Hematopoietic multipotent progenitor cell treated with erythropoietin and hydrocortisone succinate and interleukin-3 and kit ligand, for 6 days (in vitro differentiated cells): ENCODE data around the gene ELP4.
"Not testable (repeated sequence)": the region's sequence is repeated elsewhere in the genome, so short reads cannot be mapped to it uniquely, and the experiment has no call there.

Experiments used
- DNase-seq: peaks from one replicate; pipeline ENCODE4 v3.0.0-alpha.2; 2015

Gene ELP4

DNA sequence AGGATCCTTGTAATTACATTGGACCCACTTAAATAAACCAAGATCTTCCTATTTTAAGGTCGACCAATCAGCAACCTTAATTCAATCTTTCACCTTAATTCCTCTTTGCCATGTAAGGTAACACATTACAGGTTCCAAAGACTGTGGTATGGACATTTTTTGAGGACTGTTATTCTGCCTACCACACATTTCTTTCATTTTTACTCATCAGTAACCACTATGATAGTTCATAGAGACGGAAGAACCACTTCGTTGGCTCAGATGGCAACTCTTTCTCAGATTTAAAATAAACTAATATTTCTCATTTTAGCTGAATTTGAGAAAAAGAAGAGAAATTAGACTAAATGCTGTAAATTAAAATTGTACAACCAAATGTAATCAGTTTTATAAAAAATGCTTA lies 205.3 kb downstream of the ELP4 start:
- DNase-seq = no peak

GRCh38 chr11:31720225-31720624 lies 210.7 kb downstream of the ELP4 start:
- DNase-seq = no peak

- no peak for DNase-seq
Measured at GRCh38 chr11:31720671-31721365, 211.3 kb downstream of the ELP4 start.

DNA sequence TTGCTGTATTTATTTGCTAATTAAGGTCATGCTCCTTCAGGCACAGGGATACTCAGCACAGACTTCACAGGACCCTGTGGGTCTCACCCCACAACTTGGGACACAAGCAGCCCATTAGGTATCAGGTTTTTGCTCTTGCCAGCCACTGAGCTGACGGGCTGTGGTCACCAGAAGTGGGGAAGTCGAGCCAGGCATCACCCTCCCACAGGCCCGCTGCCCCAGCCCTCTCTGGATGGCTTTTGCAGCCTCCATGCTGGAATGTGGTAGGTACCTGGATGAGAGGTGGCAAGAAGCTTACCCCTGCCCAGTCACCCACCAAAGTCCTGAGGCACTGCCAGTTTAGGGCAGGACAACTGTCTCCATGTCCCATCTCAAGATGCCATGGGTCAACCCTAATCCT lies 213.2 kb downstream of the ELP4 start:
- DNase-seq = no peak

- no peak for DNase-seq
Measured at GRCh38 chr11:31725176-31725575, 215.6 kb downstream of the ELP4 start.

DNA sequence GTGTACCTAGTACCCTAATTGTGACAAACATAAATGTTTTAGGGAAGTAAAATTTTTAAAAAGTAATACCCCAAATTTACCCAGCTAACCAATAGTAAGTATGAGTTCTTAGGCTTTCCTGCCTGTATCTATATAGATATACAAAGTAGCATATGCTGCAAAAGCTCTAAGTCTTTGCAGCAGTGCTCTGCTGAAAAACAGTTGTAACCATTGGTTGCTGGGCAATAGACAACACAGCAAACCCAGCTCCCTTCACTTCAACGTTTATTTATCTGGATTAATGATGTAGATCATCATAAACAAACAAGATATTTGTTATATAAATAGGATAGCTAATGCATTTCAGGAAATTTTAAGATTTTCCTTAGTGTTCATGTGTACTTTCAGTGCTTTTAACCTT lies 218.9 kb downstream of the ELP4 start:
- no peak for DNase-seq

DNA sequence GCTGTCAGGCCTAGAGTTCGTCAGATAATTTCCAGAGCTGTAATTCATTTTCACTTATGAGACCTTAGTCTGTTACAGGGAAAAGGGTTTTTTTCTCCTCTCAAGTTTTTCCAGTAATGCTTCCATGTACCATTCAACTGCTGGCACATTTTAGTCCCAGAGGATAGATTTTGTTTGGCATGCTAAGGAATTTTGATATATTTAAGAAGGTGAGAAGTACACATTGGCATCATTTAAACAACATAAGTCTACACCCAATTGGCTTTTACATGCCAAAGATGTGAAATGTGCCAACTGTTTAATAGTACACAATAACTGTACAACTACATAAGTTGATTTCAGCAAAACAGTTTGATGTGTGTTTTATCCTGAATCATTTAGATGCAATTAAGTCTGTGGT lies 230.6 kb downstream of the ELP4 start:
- no peak for DNase-seq

DNA sequence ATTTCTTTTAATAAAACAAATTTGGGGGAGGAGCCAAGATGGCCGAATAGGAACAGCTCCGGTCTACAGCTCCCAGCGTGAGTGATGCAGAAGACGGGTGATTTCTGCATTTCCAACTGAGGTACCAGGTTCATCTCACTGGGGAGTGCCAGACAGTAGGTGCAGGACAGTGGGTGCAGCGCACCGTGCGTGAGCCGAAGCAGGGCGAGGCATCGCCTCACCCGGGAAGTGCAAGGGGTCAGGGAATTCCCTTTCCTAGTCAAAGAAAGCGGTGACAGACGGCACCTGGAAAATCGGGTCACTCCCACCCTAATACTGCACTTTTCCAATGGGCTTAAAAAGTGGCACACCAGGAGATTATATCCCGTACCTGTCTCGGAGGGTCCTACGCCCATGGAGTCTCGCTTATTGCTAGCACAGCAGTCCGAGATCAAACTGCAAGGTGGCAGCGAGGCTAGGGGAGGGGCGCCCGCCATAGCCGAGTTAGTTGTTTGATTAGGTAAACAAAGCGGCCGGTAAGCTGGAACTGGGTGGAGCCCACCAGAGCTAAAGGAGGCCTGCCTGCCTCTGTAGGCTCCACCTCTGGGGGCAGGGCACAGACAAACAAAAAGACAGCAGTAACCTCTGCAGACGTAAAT lies 231.3 kb downstream of the ELP4 start:
- DNase-seq = not testable (repeated sequence)

DNA sequence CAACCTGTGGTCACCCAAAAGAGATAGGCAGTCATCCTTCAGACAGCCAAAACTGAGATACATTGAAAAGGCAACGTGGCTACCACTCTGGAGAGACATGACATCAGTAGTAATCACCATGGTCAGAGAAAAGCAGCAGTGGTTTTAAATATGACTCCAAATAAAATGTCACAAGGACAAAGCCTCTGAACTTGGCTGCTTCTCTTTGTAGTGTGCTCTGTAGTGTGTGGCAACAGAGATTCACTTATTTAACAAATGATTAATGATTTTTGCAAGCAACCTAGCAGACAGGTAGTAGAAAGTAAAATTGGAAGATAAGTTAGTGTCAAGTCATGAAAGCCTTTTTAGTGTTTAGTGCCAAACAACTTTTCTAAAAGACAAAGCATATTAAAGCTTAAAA lies 238.0 kb downstream of the ELP4 start:
- DNase-seq = no peak

- DNase-seq = no peak
Measured at GRCh38 chr11:31757260-31757835, 247.8 kb downstream of the ELP4 start.

GRCh38 chr11:31761636-31762035 lies 252.1 kb downstream of the ELP4 start:
- no peak for DNase-seq

DNA sequence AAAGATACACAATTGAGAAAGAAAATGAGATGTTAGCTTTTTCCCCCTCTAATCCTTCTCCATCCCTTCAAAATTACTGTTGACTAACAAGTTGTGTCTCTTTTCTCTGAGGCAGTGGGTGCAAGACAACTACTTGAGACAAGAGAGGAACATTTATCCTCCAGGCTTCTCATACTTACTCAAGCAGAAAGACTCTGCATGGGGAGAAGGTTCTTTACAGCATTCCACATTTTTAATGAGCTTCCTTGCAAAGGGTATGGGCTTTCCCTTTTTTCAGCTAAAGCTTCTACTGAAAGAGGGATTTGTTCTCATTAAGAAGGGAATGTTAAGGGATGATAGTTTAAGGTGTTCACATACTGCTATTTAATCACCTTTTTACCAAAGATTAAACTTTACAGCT lies 253.7 kb downstream of the ELP4 start:
- no peak for DNase-seq

DNA sequence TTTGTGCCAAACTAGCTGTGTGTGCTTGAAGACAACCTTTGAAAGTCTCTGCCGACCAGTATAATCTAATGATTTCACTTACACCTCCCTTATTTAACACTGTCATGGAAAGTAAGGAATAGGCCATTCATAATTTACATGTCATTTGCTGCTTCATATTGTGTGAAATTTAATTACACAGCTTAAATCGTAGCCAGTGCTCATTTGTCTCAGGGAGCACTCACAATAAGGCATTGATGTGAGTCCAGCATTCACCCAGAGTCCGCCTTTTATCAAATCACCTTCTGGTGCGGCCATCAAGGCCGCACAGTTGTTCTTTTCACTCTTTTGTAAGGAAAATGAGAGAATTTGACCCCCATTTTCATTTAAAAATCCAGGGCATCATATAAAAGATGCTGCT lies 254.7 kb downstream of the ELP4 start:
- DNase-seq = no peak

GRCh38 chr11:31764766-31765165 lies 255.2 kb downstream of the ELP4 start:
- DNase-seq = no peak

DNA sequence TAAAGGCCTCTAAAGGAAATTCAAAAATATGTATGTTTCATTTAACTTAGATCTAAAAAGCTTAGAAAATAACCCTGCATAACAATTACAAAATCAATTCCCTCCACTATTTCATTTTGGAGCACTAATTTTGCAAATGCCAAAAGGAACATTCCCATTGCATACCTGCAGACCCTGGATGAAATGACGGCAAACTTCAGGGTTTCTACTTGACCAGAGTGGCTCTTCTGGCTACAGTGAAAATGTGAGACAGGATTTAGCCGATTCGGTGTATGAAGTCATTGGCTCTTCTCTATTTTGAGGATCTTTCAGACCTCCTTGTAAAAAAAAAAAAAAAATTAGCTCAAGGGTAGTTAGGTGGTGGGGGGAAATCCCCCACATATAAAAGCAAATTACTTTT lies 257.5 kb downstream of the ELP4 start:
- no peak for DNase-seq

- DNase-seq = no peak
Measured at GRCh38 chr11:31767685-31768084, 258.1 kb downstream of the ELP4 start.

- no peak for DNase-seq
Measured at GRCh38 chr11:31768749-31769640, 259.4 kb downstream of the ELP4 start.

GRCh38 chr11:31770011-31770700 lies 260.6 kb downstream of the ELP4 start:
- no peak for DNase-seq

GRCh38 chr11:31772412-31772811 lies 262.8 kb downstream of the ELP4 start:
- no peak for DNase-seq

- no peak for DNase-seq
Measured at GRCh38 chr11:31779374-31779791, 269.8 kb downstream of the ELP4 start.

GRCh38 chr11:31780078-31780477 lies 270.5 kb downstream of the ELP4 start:
- no peak for DNase-seq

DNA sequence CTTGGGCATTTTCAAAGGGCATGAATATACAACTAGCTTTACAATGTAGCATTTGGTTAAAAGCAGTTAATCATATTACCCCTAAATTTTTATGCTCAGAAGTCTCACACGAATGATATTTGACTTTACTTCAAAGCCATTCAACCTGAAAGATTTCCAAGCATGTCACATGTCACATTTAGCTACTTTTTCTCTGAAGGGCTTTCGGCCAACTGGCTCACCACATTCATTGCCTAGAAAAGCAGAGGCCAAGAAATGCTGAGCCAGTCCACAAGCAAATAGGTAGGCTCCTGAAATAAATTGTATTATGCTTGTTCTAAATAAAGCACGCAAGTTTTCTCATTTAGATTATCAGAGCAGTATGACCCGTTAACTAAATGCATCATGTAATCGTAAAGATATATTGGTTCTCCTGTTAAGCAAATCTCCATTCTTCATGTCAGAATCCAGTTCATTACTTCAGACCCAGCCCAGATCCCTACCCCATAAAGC lies 271.0 kb downstream of the ELP4 start:
- DNase-seq = no peak

GRCh38 chr11:31782257-31782656 lies 272.7 kb downstream of the ELP4 start:
- no peak for DNase-seq
